Stimulated activated naive B cell treated with anti-CD40 and anti-IgM and Interleukin-4, amounts not matched to agents 10 μg/mL and 1 μg/mL and 100 μg/mL, for 72 hours (primary cell): ENCODE data around the gene TTF2.
"Not testable (repeated sequence)": the region's sequence is repeated elsewhere in the genome, so short reads cannot be mapped to it uniquely, and the experiment has no call there.

Source experiments
- ATAC-seq, 2 donors: fragments of 150-1000 bp; cut with Tn5 transposase; replicated peaks; 2 replicates each; pipeline ENCODE4 v1.10.0; 2021; ENCODE audit warnings: moderate library complexity in 1 of 2
- DNase-seq: peaks from one replicate; pipeline ENCODE4 v3.0.0; 2021
- H3K27ac Mint-ChIP-seq: one replicate; pipeline ENCODE4 v1.8.0; 2022; ENCODE audit warnings: mild to moderate bottlenecking, mixed read lengths
- H3K27me3 Mint-ChIP-seq, 2 donors: one replicate each; pipeline ENCODE4 v1.8.0; 2022; ENCODE audit warnings: mixed read lengths in 2 of 2
- H3K36me3 Mint-ChIP-seq, 2 donors: one replicate each; pipeline ENCODE4 v1.8.0; 2022; ENCODE audit warnings: mixed read lengths in 2 of 2, mild to moderate bottlenecking in 1 of 2
- H3K4me1 Mint-ChIP-seq, 2 donors: one replicate each; pipeline ENCODE4 v1.8.0; 2022; ENCODE audit warnings: mixed read lengths in 2 of 2, mild to moderate bottlenecking in 1 of 2
- H3K4me3 Mint-ChIP-seq, 2 donors: one replicate each; pipeline ENCODE4 v1.8.0; 2022; ENCODE audit warnings: mild to moderate bottlenecking in 2 of 2, mixed read lengths in 2 of 2, moderate library complexity in 1 of 2
- H3K9me3 Mint-ChIP-seq, 2 donors: one replicate each; pipeline ENCODE4 v1.8.0; 2022; ENCODE audit warnings: mixed read lengths in 2 of 2, mild to moderate bottlenecking in 1 of 2

TTF2 gene

DNA sequence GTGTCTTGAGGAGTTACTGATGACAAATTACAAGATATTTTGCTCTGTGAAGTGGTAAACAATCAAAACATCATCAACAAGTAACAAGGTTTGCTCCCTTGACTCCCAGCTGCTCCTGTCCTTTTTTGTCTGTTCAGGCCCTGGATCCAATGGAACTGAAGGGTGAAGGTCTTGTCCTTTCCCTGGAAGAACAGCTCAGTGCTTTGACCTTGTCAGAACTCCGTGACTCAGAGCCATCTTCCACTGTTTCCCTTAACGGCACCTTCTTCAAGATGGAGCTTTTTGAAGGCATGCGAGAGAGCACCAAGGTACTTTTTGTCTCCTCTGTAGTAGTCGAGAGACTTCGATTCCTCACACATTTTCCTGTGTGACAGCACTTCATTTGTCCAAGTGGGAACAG is 32.5 kb downstream of the TTF2 start:
- no peak for ATAC-seq
- no peak overlapping the region for H3K4me3 Mint-ChIP-seq
- DNase-seq, result no peak
- peaks cover 43 to 61% of the 10 kb centered on the region in 2 donors for H3K36me3 Mint-ChIP-seq
- no peak overlapping the region for H3K27ac Mint-ChIP-seq
- peaks cover 0 to 1% of the 10 kb centered on the region in 2 donors for H3K4me1 Mint-ChIP-seq
- H3K9me3 Mint-ChIP-seq, result no peaks in the 10 kb centered on the region
- no peaks in the 10 kb centered on the region for H3K27me3 Mint-ChIP-seq

DNA sequence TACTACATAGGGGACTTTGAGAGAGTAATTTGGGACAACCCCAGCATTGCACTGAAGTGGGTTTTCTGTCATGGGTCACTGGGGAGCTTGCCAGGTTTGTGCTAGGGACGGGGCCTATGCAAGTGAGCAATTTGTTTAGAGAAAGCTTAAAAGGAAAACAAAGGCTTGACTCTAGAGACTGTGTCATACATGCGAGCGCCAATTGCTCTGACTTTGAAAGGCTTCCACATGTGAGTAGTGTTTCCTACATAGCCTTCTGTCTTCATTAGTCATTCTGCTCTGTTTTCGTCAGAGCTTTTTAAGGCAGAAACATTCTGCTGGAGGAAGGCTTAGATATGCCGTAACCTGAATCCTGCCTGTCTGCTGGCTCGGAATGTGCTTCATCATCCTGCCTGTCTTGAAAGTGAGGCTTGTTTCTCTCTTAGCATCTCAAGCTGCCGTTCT is 33.0 kb downstream of the TTF2 start:
- Mint-ChIP-seq H3K27me3 (no peaks in the 10 kb centered on the region), H3K4me1 (peaks cover 0 to 1% of the 10 kb centered on the region in 2 donors), H3K27ac (no peak overlapping the region), H3K4me3 (no peak overlapping the region), H3K36me3 (peaks cover 42 to 59% of the 10 kb centered on the region in 2 donors), H3K9me3 (no peaks in the 10 kb centered on the region)
- peak; percentile 27 to 54 for ATAC-seq
- no peak for DNase-seq

DNA sequence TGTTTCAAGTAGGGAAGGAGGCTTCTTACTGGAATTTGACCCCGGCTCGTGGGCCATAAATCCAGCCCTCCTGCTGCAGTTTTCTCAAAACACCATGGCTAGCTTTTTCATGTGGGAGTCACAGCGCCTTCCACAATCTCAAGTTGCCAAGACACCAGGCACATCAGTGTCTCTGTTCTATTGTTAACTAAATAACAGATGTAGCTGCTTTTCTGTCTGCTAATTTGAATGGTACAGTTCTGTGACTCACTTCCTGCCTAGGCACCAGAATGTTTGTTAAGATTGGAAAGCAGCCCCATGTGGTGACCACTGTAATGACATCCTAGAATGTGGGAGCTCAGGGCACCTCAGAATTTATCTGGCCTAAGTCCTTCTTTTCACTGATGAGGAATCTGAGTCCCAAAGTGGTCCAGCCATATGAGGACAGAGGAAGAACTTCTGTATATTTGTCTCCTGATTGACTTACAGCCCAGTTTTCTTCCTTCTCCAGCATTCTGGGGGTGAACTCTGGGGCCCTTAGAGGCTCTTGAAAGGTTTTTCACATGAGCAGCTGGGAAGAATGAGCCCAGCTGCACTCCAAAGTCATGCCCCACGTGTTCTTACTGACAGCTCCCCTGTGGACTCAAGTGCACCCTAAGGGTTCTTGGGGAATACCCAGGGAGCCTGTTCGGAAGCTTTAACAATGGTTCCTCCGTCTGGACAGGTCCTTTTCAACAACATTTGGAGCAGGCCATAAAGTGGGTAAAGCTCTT is 33.9 kb downstream of the TTF2 start:
- no peaks in the 10 kb centered on the region for H3K27me3 Mint-ChIP-seq
- DNase-seq, result no peak

DNA sequence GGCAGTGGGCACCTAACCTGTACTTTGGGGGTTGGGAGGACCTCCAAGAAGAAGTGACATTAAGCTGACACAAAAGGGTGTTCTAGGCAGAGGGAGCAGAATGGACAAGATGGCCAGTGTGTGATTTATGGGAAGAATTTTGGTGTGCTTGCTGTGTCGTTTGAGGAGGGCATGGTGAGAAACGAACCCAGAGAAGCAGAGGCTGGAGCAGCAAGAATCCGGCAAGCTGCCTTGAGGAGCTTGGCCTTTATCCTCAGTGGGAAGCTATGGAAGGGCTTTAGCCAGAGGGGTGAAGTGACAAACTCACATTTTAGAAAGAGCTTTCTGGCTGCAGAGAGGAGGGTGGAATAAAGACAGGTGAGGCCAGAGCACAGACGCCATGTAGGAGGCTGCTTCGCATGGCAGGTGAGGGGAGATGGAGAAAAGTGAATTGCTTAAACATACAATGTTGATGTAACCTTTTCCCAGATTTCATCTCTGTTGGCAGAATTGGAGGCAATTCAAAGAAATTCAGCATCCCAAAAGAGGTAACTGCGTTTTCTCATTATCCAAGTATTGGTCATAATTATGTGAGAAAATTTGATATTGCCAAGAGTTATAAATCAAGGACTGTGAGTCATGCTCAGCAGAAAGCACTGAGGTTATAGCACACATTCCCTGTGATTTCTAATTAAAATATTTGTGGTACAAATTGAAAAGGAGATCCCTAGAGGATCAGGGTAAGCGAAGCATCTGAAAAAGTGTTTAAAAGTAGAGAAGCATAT is 34.9 kb downstream of the TTF2 start:
- no peak for ATAC-seq
- Mint-ChIP-seq H3K27ac (no peak overlapping the region), H3K27me3 (no peaks in the 10 kb centered on the region), H3K4me1 (peaks cover 0 to 1% of the 10 kb centered on the region in 2 donors), H3K4me3 (no peak overlapping the region), H3K36me3 (peaks cover 46 to 62% of the 10 kb centered on the region in 2 donors), H3K9me3 (no peaks in the 10 kb centered on the region)
- no peak for DNase-seq

More for the DNA sequence above, 33.9 kb downstream of the TTF2 start:
- Mint-ChIP-seq H3K4me1 (peaks cover 0 to 1% of the 10 kb centered on the region in 2 donors), H3K27ac (no peak overlapping the region), H3K36me3 (peaks cover 43 to 58% of the 10 kb centered on the region in 2 donors), H3K4me3 (no peak overlapping the region), H3K9me3 (no peaks in the 10 kb centered on the region)
- ATAC-seq, result peak; percentile 75 to 82

DNA sequence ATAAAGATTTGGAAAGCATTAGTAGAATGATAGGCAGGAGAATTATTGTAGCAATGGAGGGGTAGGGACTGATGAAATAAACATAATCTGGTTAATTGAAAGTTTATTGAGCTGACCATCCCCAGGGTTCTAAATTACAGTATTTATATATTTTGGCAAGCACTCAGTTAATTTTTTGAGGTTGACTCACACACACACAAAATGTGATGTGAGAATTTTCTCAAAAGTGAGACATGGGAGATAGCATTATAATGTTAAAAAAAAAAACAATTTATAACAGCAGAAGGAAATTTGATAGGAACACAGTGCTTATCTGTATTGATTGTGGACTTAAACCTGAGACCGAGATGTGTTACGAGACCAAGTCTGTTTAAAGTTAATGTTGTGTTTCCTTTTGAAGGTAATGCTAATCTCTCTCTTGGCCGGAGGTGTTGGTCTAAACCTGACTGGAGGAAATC is 36.9 kb downstream of the TTF2 start:
- Mint-ChIP-seq H3K27ac (no peak overlapping the region), H3K9me3 (no peaks in the 10 kb centered on the region), H3K4me1 (peaks cover 0 to 1% of the 10 kb centered on the region in 2 donors), H3K36me3 (peaks cover 37 to 58% of the 10 kb centered on the region in 2 donors), H3K4me3 (no peak overlapping the region), H3K27me3 (no peaks in the 10 kb centered on the region)
- no peak for DNase-seq
- ATAC-seq, result no peak

DNA sequence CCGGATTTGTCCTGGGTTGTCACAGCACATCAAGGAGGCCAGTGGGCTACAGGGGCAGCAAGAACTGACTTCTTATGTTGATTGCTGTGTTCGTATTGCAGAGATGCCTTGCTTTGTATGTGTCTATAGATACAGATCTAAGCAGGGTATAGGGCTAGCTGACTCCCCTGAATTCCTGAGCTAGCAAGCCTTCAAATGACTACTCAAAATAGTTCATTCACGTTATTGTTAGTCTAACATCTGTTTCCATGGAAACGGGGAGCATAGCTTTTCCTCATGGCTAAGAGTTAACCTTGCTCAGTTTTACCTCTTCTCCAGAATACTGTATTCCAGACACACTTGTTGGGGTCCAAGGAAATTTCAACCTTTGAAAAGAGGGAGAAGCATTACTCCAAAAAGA is 37.3 kb downstream of the TTF2 start:
- Mint-ChIP-seq H3K36me3 (peaks cover 40 to 62% of the 10 kb centered on the region in 2 donors), H3K4me1 (peaks cover 0 to 1% of the 10 kb centered on the region in 2 donors), H3K27me3 (no peaks in the 10 kb centered on the region), H3K27ac (no peak overlapping the region), H3K4me3 (no peak overlapping the region), H3K9me3 (no peaks in the 10 kb centered on the region)
- ATAC-seq (no peak), DNase-seq (no peak)

DNA sequence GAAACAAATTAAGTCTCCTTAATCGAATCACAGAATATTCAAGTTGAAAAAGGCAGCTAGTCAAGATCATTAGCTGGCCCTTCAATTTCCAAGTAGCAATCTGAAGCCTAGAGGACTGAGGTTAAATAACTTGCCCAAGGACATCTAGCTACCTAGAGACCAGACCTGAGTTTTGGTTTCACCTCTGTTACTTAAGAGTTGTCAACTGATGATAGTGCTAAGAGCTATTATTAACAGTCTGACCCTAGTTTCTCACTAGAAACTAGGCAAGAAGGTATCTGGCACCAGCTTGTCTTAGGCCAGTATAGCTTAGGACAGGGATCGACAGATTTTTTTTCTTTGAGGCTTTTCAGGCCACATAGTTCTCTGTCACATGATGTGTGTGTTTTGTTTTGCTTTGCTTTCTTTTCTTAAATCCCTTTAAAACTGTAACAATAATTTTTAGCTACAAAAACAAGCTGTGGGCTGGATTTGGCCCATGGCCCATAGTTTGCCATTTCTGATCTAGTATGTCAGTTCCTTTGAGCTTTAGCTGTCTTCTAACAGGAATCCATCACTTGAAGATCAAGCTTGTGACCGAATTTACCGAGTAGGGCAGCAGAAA is 38.3 kb downstream of the TTF2 start:
- no peak for ATAC-seq
- Mint-ChIP-seq H3K4me1 (peaks cover 0 to 1% of the 10 kb centered on the region in 2 donors), H3K9me3 (no peaks in the 10 kb centered on the region), H3K4me3 (no peak overlapping the region), H3K27me3 (no peaks in the 10 kb centered on the region), H3K36me3 (peaks cover 41 to 63% of the 10 kb centered on the region in 2 donors), H3K27ac (no peak overlapping the region)
- DNase-seq, result no peak

DNA sequence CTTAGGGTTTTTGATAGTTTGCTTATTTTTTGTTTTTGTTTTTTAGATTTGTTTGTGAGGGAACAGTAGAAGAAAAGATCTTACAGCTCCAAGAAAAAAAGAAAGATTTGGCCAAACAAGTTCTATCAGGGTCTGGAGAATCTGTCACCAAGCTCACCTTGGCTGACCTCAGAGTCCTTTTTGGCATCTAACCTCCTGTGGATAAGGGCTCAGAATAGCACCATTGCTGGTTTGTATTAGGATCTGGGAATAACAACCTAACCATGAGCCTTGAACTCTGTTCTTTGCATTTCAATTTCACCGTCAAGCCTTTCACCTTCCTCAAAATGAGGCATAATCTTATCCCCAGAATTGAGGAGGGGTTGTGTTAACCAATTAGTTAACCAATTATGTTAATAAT is 41.2 kb downstream of the TTF2 start:
- Mint-ChIP-seq H3K9me3 (no peaks in the 10 kb centered on the region), H3K27me3 (no peaks in the 10 kb centered on the region), H3K4me3 (no peak overlapping the region), H3K36me3 (peaks cover 35 to 69% of the 10 kb centered on the region in 2 donors), H3K4me1 (no peaks in the 10 kb centered on the region), H3K27ac (no peak overlapping the region)
- DNase-seq (no peak), ATAC-seq (no peak)

DNA sequence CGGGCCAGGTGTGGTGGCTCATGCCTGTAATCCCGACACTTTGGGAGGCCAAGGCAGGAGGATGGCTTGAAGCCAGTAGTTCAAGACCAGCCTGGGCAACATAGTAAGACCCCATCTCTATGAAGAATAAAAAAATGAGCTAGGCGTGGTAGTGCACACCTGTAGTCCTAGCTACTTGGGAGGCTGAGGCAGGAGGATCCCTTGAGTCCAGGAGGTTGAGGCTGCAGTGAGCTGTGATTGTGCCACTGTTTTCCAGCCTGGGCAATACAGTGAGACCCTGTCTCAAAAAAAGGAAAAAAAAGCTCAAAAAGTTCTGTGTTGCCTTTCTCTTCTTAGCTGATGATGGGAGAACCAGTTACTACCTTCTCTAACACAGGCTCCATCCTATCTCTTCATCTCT is 41.7 kb downstream of the TTF2 start:
- DNase-seq, H3K27ac Mint-ChIP-seq, H3K4me1 Mint-ChIP-seq, H3K4me3 Mint-ChIP-seq, H3K27me3 Mint-ChIP-seq, ATAC-seq, H3K9me3 Mint-ChIP-seq: not testable (repeated sequence)
- peaks cover 31 to 68% of the 10 kb centered on the region in 2 donors for H3K36me3 Mint-ChIP-seq

DNA sequence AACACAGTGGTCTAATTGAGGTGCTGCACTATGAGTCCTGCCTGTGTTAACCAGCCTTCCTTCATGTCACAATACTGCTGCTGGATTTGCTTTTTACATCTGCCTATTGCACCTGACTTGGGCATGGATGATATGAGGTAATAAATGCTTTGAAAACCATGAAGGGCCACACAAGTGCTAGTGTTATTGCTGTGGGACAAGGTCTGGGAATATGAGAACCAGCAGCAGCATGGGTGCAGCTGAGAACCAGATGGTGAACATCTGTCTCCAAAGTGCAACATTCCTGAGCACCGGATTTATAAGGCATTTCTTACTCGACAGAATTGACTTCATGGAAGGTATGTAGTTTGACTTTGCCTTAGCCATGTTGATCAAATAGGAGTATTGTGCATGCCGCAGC is 44.9 kb downstream of the TTF2 start:
- DNase-seq (no peak), ATAC-seq (no peak)
- H3K27ac Mint-ChIP-seq, result no peak overlapping the region
- peaks cover 20 to 66% of the 10 kb centered on the region in 2 donors for H3K36me3 Mint-ChIP-seq
- peaks cover 0 to 1% of the 10 kb centered on the region in 2 donors for H3K9me3 Mint-ChIP-seq
- peaks cover 0 to 5% of the 10 kb centered on the region in 2 donors for H3K4me1 Mint-ChIP-seq
- H3K27me3 Mint-ChIP-seq, result no peaks in the 10 kb centered on the region
- H3K4me3 Mint-ChIP-seq, result no peak overlapping the region

DNA sequence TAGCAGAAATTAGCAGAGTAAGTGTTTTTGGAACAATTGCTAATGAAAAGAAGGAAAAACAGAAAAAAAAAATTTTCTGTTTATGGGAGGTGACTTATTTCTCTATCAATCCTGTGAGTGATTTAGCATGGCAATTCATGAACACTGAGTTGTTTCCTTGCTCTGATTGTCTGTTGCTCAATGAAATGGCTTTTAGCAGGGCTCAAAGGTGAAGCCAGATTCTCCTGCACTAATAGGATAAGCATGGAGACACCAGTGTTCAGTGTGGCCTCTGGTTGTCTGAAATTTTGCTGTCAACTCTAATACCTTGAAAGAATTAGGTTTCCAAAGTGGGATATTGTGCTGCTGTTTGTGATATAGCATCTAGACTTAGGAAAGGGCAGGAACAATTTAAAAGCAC is 45.6 kb downstream of the TTF2 start:
- ATAC-seq (no peak), DNase-seq (no peak)
- Mint-ChIP-seq H3K9me3 (peaks cover 0 to 1% of the 10 kb centered on the region in 2 donors), H3K36me3 (peaks cover 13 to 58% of the 10 kb centered on the region in 2 donors), H3K27ac (no peak overlapping the region), H3K4me3 (no peak overlapping the region), H3K27me3 (no peaks in the 10 kb centered on the region), H3K4me1 (peaks cover 0 to 5% of the 10 kb centered on the region in 2 donors)

DNA sequence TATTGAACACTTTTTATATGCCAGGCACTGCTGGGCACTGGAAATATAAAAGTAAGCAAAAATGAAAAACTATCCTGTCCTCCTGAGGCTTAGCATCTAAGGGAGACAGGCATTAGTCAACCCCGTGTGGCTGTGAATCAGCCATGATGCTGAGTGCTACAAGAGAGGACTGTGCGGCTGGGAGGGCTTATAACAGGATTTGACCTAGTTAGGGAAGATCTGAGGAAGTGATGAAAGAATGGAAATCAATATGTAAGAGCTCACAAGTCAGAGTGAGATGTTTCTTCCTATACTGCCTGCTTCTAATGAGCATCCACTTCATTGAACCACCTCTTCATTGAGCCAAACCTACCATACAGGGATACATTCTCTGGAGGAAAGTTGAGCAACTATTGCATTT is 46.4 kb downstream of the TTF2 start:
- Mint-ChIP-seq H3K27ac (no peak overlapping the region), H3K36me3 (peaks cover 12 to 54% of the 10 kb centered on the region in 2 donors), H3K4me3 (no peak overlapping the region), H3K9me3 (peaks cover 0 to 1% of the 10 kb centered on the region in 2 donors), H3K4me1 (peaks cover 0 to 5% of the 10 kb centered on the region in 2 donors), H3K27me3 (no peaks in the 10 kb centered on the region)
- ATAC-seq (no peak), DNase-seq (no peak)

DNA sequence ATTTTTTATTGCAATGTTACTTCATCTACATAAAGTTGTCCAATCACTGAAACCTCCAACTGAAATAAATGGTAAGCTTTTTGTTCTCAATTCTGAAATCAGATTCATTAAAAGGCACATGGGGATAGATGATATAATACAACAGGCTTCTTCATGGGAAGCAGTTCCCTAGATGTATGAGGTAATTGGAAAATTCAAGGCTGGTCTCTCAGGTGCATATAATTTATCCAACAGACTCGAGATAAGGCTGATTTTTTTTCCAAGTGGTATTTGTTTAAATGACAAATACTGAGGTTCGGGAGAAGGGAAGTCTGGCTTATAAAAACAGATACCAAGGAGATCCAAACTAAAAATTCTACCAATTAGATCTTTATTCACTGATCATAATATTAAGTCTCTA is 47.2 kb downstream of the TTF2 start:
- no peak for ATAC-seq

DNA sequence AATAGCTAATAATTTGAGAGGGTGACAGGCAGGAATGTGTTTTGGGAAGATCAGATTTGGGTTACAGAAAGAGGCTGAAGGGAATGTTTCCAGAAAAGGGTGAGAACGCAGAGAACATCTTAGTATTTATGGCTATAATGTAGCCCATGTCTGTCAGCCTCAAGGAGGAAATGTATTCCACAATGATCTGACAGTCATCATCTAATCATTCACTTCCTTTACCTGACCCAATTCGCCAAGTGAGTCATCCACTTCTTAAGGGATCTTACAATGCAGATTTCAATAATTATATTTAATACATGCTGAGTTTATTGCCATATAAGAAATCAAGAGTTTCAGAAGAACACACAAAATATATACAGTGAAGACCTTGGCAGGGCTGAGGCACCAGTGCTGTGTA is 50.6 kb downstream of the TTF2 start:
- peak overlapping the region; percentile 22 for H3K27ac Mint-ChIP-seq
- peaks cover 5 to 27% of the 10 kb centered on the region in 2 donors for H3K36me3 Mint-ChIP-seq
- no peak overlapping the region for H3K4me3 Mint-ChIP-seq
- H3K27me3 Mint-ChIP-seq, result no peaks in the 10 kb centered on the region
- ATAC-seq (no peak), DNase-seq (no peak)
- H3K4me1 Mint-ChIP-seq, result peaks cover 0 to 5% of the 10 kb centered on the region in 2 donors
- peaks cover 0 to 1% of the 10 kb centered on the region in 2 donors for H3K9me3 Mint-ChIP-seq

More for the DNA sequence above, 47.2 kb downstream of the TTF2 start:
- Mint-ChIP-seq H3K4me1 (peaks cover 0 to 5% of the 10 kb centered on the region in 2 donors), H3K27me3 (no peaks in the 10 kb centered on the region), H3K36me3 (peaks cover 9 to 47% of the 10 kb centered on the region in 2 donors), H3K27ac (no peak overlapping the region), H3K4me3 (no peak overlapping the region), H3K9me3 (peaks cover 0 to 1% of the 10 kb centered on the region in 2 donors)
- no peak for DNase-seq
